ENCODE results near the gene NCOA4.
"Not testable (repeated sequence)": the region's sequence is repeated elsewhere in the genome, so short reads cannot be mapped to it uniquely, and the experiment has no call there.

The NCOA4 gene

DNA sequence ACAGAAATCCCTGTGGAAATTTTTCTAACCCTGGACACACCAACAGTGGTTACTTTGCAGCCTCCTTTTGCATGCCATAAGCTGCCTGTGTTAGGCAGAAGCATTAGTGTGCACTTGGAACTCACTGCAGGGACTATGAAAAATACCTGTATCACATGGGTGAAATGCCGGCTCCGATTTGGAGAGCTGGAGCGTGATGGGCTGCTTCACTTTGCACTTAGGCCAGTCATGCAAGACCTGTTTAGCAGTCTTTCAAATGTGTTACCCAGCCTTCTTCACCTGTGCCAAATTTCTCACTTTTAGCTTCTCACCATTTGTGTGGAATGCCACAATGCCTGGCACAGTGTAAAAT is 11.3 kb downstream of the NCOA4 start:
- no peak for DNase-seq

GRCh38 chr10:46018453-46019176 is 11.8 kb downstream of the NCOA4 start:
- no peak for DNase-seq

GRCh38 chr10:46017733-46018132 is 12.7 kb downstream of the NCOA4 start:
- no peak for DNase-seq

GRCh38 chr10:46016811-46017210 is 13.6 kb downstream of the NCOA4 start:
- DNase-seq: no peak

DNA sequence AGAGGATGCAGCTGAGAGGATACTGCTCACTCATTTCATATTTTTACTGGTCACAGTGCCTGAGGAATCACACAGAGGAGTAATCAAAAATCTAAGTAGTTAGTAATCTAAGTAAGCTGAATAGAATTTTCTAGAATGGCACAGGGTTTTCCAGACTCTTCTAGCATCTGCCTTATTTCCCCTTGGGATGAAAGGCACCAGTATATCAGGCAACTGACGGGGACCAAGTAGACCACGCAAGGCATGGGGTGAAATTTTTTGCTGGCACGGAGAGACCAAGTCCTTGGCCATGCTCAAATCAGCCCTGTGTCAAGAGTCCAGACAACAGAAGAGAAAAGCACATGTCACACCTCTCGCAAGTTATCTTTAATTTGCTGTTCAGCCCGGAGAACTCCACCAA is 14.2 kb downstream of the NCOA4 start:
- no peak for DNase-seq

DNA sequence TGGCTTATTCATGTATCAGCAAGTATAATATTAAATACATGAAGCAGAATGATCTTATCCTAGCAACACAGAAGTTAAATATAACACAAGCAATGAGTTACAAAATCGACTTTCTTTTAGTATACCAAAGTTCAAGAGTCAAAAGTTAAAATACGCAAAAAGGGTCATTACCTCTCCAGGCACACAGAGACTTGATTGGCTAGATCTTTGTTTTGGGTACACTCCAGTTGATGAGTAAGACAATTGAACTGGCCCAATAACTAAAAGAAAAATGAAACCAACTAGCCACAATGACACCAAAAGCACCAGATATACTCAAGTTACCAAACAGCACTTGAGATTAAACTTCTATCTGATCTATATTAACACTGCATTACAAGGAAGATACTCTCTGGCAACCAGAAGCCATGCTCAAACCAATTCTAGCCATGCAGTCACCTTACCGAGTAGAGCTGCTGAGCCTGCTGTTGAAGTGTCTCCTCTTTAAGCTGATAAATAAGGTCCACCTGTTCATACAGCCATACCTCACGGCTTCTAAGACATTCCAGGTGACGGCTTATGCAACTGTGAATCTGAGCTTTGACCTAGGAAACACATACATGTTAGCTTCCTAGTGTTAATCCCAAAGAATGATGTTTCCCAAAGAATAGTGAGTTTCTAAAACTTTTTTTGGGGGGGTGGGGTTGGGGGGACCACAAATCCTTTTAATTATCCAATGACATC is 15.6 kb downstream of the NCOA4 start:
- DNase-seq: no peak

GRCh38 chr10:46014206-46014605 is 16.2 kb downstream of the NCOA4 start:
- DNase-seq: no peak

DNA sequence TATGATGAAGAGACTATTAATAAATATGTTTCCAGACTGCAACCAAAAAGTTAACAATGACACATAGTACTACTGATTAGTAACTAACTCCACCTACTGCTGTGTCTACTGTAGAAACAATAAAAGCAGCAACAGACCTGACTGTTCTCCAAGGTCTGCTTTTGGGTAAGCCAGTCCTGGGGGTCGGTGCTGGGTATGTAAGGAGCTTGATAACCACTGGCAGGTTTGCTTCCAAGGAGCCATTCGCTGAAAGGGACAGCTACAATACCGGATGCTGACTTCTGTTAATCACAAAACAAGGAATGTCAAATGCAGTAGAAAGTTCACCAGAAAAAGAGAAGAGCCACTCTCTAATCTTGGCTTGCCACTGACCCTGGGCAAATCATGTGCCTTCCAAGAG is 17.7 kb downstream of the NCOA4 start:
- no peak for DNase-seq

DNA sequence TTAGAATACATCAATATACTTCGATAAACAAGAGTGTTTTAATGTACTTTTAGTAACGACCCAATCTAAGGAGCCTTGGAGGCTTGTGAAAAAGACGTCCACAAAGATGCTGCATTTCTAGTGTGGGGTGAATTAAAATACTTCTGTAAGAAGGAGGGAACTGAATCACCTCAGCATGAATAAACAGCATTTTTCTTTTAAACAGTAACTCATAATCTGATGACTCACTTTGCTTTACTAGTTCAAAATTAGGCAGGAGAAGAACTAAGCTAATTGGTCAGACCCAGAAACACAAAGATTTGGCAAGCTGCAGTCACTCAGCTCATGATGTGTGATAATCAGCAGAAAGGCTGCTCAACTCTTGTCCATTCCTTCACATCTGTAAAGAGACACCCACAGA is 24.2 kb downstream of the NCOA4 start:
- DNase-seq: no peak

- no peak for DNase-seq
Measured at GRCh38 chr10:46005383-46005782, 25.0 kb downstream of the NCOA4 start.

- no peak for DNase-seq
Measured at GRCh38 chr10:46004963-46005362, 25.5 kb downstream of the NCOA4 start.

DNA sequence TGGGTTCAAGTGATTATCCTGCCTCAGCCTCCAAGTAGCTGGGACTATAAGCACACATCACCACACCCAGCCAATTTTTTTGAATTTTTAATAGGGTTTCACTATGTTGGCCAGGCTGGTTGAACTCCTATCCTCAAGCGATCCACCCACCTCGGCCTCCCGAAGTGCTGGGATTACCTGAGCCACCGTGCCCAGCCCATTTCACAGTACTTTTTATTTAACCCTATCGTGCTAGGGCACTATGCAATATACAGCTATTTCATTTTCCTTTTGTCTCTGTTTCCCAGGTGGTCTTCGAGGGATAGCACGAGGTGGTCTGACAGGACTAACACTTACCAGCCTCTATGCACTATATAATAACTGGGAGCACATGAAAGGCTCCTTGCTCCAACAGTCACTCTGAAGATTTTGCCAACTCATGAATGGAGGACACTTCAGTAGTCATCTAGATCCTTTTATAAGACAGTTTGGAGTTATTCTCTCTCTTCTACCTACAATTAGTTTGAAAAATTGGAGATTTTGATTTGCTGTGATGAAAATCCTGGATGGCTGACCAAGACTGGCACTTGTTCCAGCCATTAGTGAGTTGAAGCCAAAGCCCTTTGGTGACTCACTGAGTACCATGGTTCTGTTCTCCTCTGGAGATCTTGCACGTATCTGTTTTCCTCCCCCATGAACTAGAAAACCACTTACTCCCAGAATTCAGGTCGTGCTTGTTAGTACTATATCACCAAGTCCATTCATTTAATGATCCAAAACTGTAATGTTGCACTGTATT is 27.3 kb downstream of the NCOA4 start:
- DNase-seq: no peak

DNA sequence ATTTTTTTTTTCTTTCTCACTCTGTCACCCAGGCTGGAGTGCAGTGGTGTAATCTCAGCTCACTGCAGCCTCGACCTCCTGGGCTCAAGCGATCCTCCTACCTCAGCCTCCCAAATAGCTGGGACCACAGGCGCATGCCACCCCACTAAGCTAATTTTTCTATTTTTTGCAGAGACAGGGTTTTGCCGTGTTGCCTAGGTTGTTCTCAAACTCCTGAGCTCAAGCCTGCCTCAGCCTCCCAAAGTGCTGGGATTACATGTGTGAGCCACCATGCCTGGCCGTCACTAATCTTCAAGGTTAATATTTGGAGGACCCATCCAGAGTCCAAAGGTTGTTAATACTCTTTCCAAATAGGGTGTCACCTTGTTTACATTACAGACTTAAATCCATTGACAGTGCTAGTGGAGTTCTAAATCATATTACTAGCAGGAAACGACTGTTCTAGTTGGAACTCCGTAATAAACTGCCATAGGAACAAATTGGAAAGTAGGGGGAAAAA is 28.2 kb downstream of the NCOA4 start:
- DNase-seq: not testable (repeated sequence)

DNA sequence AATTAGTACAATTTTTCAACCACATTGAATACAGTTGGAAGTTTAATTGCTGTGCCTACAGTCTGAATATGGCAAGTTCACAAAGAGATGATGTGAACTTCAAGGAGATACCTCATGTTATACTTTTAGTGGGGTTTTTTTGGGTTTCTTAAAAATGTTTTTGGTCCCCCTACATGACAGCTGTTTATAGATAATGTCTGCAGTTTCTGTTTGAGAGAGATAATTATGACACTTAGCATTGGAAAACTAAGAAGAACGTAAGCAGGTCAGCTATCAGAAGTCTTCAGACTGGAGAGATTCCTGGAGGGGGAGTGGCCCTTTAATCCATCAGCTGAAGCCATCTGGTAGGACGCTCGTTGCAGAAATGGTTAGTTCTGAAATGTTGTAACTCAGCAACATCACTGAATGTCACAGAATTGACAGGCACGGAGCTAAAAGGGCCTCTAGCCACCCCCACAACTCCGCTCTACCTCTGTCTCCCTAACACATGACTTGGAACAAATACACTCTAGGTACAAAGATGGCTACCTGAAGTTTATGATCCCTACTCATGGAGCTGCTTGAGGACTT is 29.2 kb downstream of the NCOA4 start:
- DNase-seq: no peak

- DNase-seq: no peak
Measured at GRCh38 chr10:46000538-46000937, 29.9 kb downstream of the NCOA4 start.

GRCh38 chr10:45999955-46000354 is 30.5 kb downstream of the NCOA4 start:
- not testable (repeated sequence) for DNase-seq

GRCh38 chr10:45997994-45998763 is 32.2 kb downstream of the NCOA4 start:
- DNase-seq: no peak

GRCh38 chr10:45997557-45997956 is 32.9 kb downstream of the NCOA4 start:
- no peak for DNase-seq

DNA sequence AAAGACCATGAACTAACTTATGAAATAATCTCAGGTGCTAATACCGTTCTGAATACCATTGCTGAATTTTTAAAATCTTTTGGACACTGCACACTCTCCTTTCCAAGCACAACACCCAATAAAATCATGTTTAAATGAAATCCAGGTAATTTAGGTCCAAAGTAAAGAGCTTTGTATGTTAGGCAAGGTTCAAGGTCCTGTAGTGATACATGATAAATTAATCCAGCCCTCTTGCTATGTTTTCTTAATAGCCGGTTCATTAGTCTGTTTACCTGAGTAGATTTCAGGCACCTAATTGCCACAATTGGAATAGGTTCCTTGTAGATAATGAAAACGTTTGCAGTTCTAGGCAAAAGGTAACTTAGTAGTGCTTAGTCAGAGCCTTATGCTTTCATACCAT is 44.8 kb downstream of the NCOA4 start:
- not testable (repeated sequence) for DNase-seq

DNA sequence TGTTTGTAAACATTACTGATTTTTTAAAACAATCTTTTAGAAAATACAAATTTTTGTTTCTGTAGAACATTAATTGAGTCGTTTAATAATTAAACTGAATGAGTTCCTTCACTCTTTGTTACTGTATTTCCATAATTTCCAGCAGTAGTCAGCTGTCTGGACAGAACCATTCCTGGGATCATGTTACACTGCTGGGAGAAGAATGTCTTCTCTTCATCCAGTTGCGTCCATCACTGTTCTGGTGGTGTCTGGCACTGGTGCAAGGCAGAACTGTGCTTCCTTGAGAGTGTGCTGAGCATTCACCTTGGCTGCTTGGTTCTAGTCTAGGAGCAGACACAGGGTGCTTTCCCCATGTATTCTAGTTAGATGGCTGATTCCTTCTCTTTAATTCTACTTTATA is 46.0 kb downstream of the NCOA4 start:
- not testable (repeated sequence) for DNase-seq

DNA sequence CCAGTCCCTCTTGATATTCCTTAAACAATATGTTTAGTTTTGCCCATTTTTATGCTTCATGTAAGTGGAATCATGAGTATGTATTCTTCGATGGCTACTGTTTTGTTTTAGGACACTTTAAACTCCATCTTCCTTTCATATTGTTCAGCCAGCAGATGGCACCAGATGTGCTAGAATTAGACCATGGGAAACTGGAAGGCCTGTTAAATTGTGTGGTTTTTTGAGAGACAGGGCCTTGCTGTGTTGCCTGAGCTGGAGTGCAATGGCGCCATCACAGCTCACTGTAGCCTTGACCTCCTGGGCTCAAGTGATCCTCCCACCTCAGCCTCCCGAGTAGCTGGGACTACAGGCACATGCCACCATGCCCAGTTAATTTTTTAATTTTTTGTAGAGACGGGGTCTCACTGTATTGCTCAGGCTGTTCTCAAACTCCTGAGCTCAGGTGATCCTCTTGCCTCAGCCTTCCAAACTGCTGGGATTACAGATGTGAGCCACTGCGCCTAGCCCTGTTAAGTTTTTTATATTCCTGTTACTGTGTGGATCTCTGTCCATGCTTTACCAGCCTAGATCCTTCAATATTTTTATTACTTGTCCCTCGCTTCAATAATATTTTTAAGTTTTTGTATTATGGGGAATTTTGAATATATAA is 46.8 kb downstream of the NCOA4 start:
- DNase-seq: not testable (repeated sequence)

- not testable (repeated sequence) for DNase-seq
Measured at GRCh38 chr10:45981367-45981766, 49.1 kb downstream of the NCOA4 start.
